Upper lobe of left lung (tissue), 6 donors: ENCODE measurements around the gene PIGQ. TPM values are rescaled to one million over a fixed set of nuclear protein-coding genes. Genes with fewer than 3 reads are reported as not detected.

ENCODE experiments used
- ATAC-seq, 2 donors: fragments of 200-7000 bp; cut with Tn5 transposase; one replicate each; pipeline ENCODE4 v1.9.1; 2022; ENCODE audit warnings: mild to moderate bottlenecking in 2 of 2, moderate library complexity in 2 of 2; ENCODE audit not compliant: low FRiP score in 2 of 2
- DNase-seq, 2 donors: peaks; one replicate each; pipeline ENCODE4 v3.0.0-alpha.2; 2019 to 2020
- H3K27ac ChIP-seq, 4 donors: fragments of 200-600 bp; sonication (generic); one replicate each; pipeline ENCODE4 v1.5.1; 2016 to 2019
- H3K27me3 ChIP-seq, 4 donors: fragments of 200-600 bp; sonication (generic); one replicate each; pipeline ENCODE4 v1.5.1; 2017 to 2019
- H3K36me3 ChIP-seq, 4 donors: fragments of 200-600 bp; sonication (generic); one replicate each; pipeline ENCODE4 v1.5.1; 2016 to 2019
- H3K4me1 ChIP-seq, 4 donors: fragments of 200-600 bp; sonication (generic); one replicate each; pipeline ENCODE4 v1.5.1; 2018 to 2019
- H3K4me3 ChIP-seq, 4 donors: fragments of 200-600 bp; sonication (generic); one replicate each; pipeline ENCODE4 v1.5.1; 2017 to 2019; ENCODE audit warnings: mild to moderate bottlenecking in 2 of 4, moderate library complexity in 1 of 4
- H3K9me3 ChIP-seq, 4 donors: fragments of 200-600 bp; sonication (generic); one replicate each; pipeline ENCODE4 v1.5.1; 2018 to 2019
- EP300 ChIP-seq, 4 donors: sonication (generic); formaldehyde crosslinking; IDR thresholded peaks; one replicate each; pipeline ENCODE4 v1.5.1; 2017; ENCODE audit warnings: antibody characterized with exemption in 4 of 4, control low read depth in 2 of 4
- POLR2A ChIP-seq, 4 donors: fragments of 450-650 bp; IDR thresholded peaks; one replicate each; pipeline ENCODE4 v1.5.1; 2016 to 2017; ENCODE audit warnings: antibody characterized with exemption in 4 of 4, mild to moderate bottlenecking in 2 of 4
- POLR2AphosphoS5 ChIP-seq, 2 donors: sonication (generic); formaldehyde crosslinking; IDR thresholded peaks; one replicate each; pipeline ENCODE4 v1.5.1; 2017; ENCODE audit warnings: antibody characterized with exemption in 2 of 2
- WGBS, 2 donors: methylation state at CpG; one replicate each; pipeline ENCODE4 v1.1.5; 2017 to 2018; 5-methylcytosine and 5-hydroxymethylcytosine counted together
- total RNA-seq, 6 donors: library from RNA; depleted of rRNA in 4 of 6; stranded (reverse); fragments of >200 nt in 4 of 6; gene quantifications; one replicate each; pipeline versions ENCODE4 v1.1.0 to v1.2.1, GENCODE V29; 2016 to 2021
- TF ChIP-seq, protein P1 (sequence below), 6 experiments: fragments of 450-650 bp in 4 of 6; fragments of 200-600 bp in 2 of 6; sonication (generic) in 2 of 6; IDR thresholded peaks; one replicate each; pipeline ENCODE4 v1.5.1; 2016 to 2019; ENCODE audit warnings: antibody characterized with exemption in 6 of 6
- donor health status: DM: no; HTN: no; CAD: no; lungs with moderate emphysema.
- donor health status: DM: no; HTN: yes; CAD: no; lungs with severe emphysema.

PIGQ gene
- total RNA-seq, 6 donors from 2014 or later, result 42.7 to 153 (median 79.6) TPM

DNA sequence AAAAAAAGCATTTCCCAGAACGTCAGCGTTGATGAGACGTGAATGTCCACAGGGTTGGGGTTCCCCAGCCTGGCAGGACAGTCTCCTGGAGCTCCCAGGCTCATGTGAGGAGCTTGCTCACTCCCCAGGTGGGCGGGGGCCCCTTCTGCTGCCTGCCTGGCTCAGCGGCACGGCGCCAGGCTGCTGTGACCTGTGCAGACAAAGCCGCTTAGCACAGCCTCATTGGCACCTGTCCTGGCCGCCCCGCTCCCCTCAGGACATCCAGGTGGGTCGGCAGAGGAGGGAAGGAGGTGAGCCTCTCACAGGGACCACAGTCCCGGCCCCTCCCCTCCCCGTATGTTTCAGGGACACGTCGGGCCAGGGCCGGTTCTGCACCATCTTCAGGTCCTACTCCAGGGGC is 48.1 kb downstream of the PIGQ start:
- no peak for TF ChIP-seq EP300 (IDR thresholded peaks at IDR 0.05)
- TF ChIP-seq, protein P1, sequence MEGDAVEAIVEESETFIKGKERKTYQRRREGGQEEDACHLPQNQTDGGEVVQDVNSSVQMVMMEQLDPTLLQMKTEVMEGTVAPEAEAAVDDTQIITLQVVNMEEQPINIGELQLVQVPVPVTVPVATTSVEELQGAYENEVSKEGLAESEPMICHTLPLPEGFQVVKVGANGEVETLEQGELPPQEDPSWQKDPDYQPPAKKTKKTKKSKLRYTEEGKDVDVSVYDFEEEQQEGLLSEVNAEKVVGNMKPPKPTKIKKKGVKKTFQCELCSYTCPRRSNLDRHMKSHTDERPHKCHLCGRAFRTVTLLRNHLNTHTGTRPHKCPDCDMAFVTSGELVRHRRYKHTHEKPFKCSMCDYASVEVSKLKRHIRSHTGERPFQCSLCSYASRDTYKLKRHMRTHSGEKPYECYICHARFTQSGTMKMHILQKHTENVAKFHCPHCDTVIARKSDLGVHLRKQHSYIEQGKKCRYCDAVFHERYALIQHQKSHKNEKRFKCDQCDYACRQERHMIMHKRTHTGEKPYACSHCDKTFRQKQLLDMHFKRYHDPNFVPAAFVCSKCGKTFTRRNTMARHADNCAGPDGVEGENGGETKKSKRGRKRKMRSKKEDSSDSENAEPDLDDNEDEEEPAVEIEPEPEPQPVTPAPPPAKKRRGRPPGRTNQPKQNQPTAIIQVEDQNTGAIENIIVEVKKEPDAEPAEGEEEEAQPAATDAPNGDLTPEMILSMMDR (IDR thresholded peaks at IDR 0.05), result no peak
- no peak for TF ChIP-seq POLR2AphosphoS5 (IDR thresholded peaks at IDR 0.05)
- TF ChIP-seq POLR2A (IDR thresholded peaks at IDR 0.05), result no peak
- no peaks in the 10 kb centered on the region for H3K9me3 ChIP-seq
- H3K27me3 ChIP-seq, result no peaks in the 10 kb centered on the region
- peak in 1 of 2 donors; percentile 38 for ATAC-seq
- DNase-seq, result peak; percentile 79 to 86
- WGBS, 2 donors, result 63 to 72% methylated on average over 14 to 15 of the region's 16 CpGs
- H3K4me3 ChIP-seq, result peak overlapping the region in 3 of 4 donors; percentile 15 to 38 (median 36)
- peaks cover 0 to 9% (median 1%) of the 10 kb centered on the region in 4 donors for H3K36me3 ChIP-seq
- H3K4me1 ChIP-seq, result peaks cover 0 to 38% (median 31%) of the 10 kb centered on the region in 4 donors
- H3K27ac ChIP-seq, result peak overlapping the region; percentile 68 to 94 (median 87)

DNA sequence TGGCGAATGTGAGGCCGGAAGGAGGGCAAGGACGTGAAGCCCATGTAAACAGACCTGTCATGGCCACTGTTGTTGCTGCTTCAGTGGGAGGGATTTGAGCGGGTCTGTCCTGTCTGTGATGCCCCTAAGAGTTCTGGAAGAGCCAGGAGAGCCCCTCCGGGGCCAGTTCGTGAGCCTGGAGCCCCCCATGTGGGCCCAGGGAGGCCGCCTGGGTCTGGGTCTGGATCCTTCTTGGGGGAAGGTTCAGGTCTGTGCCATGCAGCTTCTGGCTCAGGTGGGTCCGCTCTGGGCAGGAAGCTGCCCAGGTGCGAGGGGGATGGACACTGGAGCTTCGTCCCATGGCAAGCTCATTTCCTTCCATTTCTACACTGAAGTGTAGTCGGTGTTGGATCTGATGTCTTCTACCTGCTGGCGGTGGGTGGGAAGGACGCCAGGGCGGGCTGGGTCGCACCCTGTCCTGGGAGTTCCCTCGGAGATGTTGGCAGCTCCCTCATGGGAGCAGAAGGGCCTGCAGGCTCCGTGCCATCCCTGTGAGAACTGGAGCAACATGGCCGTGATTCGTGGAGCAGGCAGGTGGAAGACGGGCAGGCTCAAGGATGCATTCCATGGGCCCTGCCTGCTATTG is 49.8 kb downstream of the PIGQ start:
- Histone ChIP-seq H3K4me1 (peaks cover 0 to 38% (median 32%) of the 10 kb centered on the region in 4 donors), H3K36me3 (peaks cover 0 to 9% (median 1%) of the 10 kb centered on the region in 4 donors), H3K27me3 (no peaks in the 10 kb centered on the region), H3K4me3 (no peak overlapping the region), H3K27ac (no peak overlapping the region), H3K9me3 (no peaks in the 10 kb centered on the region)
- ATAC-seq (no peak), DNase-seq (peak; percentile 71 to 83)
- 78 to 79% methylated on average over 14 to 18 of the region's 20 CpGs for WGBS, 2 donors
- TF ChIP-seq, protein P1 (IDR thresholded peaks at IDR 0.05), result no peak
- TF ChIP-seq POLR2AphosphoS5 (IDR thresholded peaks at IDR 0.05) (no peak), EP300 (IDR thresholded peaks at IDR 0.05) (no peak), POLR2A (IDR thresholded peaks at IDR 0.05) (no peak)

DNA sequence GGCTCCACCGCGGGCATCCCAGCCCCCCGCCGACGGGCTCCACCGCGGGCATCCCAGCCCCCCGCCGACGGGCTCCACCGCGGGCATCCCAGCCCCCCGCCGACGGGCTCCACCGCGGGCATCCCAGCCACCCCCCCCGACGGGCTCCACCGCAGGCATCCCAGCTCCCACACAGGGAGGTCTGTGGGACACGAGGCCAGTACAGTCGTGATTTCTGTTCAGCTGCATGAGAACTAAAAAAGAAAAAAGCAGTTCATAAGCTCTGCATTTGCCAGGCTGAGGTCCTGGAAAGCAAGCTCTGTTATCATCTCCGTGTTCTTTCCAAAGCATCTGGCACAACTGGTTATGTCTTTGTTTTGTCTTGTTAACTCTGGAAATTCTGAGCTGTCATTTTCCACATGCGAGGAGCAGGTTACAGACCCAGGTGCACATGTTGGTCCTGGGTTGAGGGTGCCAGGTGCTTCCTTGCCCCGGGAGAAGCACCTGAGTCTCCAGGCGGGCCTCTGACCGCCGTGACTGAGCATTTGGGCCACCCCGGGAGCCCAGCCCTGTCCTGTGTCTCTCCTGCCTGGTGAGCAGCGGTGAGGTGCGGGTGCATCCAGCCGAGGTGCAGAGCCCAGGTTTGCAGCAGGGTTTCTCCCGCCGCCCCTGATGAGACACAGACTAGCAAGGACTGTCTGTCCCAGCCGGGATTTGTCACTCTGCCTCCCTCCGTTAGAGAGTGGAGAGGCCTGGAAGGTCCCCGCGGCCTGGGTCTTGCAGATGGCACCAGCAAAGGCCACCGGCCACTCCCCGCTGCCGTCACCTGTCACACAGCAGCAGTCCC is 51.1 kb downstream of the PIGQ start:
- ATAC-seq, result no peak
- TF ChIP-seq POLR2AphosphoS5 (IDR thresholded peaks at IDR 0.05), result no peak
- TF ChIP-seq EP300 (IDR thresholded peaks at IDR 0.05), result no peak
- TF ChIP-seq, protein P1 (IDR thresholded peaks at IDR 0.05), result no peak
- TF ChIP-seq POLR2A (IDR thresholded peaks at IDR 0.05), result no peak
- H3K27me3 ChIP-seq, result no peaks in the 10 kb centered on the region
- WGBS, 2 donors, result 85 to 91% methylated on average over 10 to 17 of the region's 41 CpGs
- H3K36me3 ChIP-seq, result peaks cover 3 to 23% (median 9%) of the 10 kb centered on the region in 4 donors
- DNase-seq, result peak in 1 of 2 donors; percentile 77
- no peaks in the 10 kb centered on the region for H3K9me3 ChIP-seq
- no peak overlapping the region for H3K4me3 ChIP-seq
- H3K27ac ChIP-seq, result peak overlapping the region in 2 of 4 donors; percentile 35 to 59
- H3K4me1 ChIP-seq, result peaks cover 0 to 38% (median 31%) of the 10 kb centered on the region in 4 donors

DNA sequence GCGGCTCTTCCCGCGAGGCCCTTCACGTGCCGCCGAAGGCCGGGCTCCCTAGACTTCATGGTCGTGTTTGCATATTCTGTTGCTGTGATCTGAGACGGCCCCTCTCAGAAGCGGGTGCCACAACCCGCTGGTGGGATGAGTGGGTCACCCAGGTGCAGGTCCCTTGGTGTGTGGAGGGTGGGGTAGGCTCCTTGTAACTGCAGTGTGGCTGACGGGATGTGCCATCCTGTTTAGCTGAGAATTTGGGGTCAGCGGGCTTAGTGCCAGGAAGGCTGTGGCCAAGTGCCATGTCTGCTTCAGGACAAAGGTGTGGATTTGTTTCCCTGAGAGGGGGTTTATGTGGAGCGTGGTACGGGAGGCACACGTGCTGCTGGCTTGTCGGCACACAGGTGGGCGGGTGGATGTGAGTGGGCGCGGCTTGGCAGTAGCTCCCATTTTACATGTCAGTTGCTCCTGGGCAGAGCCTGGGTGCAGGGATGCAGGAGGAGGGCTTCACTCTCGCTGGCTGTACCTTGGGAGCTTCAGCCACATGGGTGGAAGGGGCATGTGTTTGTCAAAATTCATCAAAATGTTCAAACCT is 51.8 kb downstream of the PIGQ start:
- peak in 1 of 2 donors; percentile 48 for DNase-seq
- Histone ChIP-seq H3K4me3 (no peak overlapping the region), H3K27ac (peak overlapping the region; percentile 35 to 64 (median 48)), H3K4me1 (peaks cover 0 to 37% (median 27%) of the 10 kb centered on the region in 4 donors), H3K9me3 (no peaks in the 10 kb centered on the region), H3K36me3 (peaks cover 4 to 30% (median 17%) of the 10 kb centered on the region in 4 donors), H3K27me3 (no peaks in the 10 kb centered on the region)
- no peak for TF ChIP-seq POLR2A (IDR thresholded peaks at IDR 0.05)
- TF ChIP-seq POLR2AphosphoS5 (IDR thresholded peaks at IDR 0.05), result no peak
- TF ChIP-seq, protein P1 (IDR thresholded peaks at IDR 0.05), result no peak
- no peak for TF ChIP-seq EP300 (IDR thresholded peaks at IDR 0.05)
- WGBS, 2 donors, result 75 to 82% methylated on average over 7 to 21 of the region's 21 CpGs
- ATAC-seq, result no peak
